Activated CD4-positive, alpha-beta T cell treated with anti-CD3 and anti-CD28 coated beads for 4 hours (primary cell): ENCODE results near the gene SRPK1.
"Not testable (repeated sequence)": the region's sequence is repeated elsewhere in the genome, so short reads cannot be mapped to it uniquely, and the experiment has no call there.

Experiments used
- DNase-seq, 2 donors: peaks; one replicate each; pipeline ENCODE4 v3.0.0-alpha.2; 2020

The SRPK1 gene

DNA sequence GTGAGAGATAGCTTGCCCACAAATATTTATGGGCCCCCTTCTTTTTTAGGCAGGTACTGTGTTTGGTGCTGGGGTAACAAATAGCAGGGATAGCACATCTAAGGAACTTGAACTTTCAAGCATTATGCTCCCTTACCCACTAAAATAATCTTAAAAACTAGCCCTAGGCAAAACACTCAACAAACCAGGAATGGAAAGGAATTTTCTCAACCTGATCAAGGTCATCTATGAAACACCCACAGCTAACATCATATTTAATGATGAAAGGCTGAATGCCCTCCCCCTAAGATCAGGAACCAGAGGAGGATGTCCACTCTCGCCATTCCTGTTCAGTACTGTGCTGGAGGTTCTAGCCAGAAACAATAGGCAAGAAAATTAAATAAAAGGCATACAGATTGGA, 8.7 kb upstream of the SRPK1 start:
- no peak for DNase-seq

DNA sequence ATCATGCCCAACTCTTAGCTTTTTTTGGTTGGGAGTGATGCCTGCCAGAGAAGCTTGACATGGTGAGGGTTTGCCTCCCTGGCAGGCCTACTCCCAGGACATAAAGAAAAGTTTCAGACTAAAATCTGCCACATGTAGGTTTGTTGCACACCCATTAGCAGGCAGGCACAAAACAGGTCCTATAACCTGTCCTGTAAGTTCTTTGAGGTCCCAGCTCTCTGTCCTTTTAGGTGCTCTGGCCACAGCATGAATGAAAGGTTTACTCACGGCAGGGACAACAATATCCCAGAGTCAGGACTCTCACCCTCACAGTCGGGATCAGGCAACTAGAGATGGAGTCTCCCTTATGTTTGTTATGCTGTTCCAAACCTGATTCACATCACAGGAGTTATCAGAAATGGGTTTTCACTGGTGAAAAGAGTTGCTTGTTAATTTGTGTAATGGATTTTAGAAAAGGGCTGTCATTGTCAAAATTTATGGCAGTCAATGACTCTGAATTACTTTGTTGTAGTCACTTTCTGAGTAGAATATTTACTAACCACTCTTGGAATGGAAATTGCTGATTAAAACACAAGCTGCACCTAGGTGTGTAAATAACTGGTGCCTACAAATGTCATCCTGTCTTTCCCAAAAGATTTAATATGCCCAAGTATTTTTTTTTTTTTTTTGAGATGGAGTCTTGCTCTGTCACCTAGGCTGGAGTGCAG, 5.8 kb upstream of the SRPK1 start:
- no peak for DNase-seq

DNA sequence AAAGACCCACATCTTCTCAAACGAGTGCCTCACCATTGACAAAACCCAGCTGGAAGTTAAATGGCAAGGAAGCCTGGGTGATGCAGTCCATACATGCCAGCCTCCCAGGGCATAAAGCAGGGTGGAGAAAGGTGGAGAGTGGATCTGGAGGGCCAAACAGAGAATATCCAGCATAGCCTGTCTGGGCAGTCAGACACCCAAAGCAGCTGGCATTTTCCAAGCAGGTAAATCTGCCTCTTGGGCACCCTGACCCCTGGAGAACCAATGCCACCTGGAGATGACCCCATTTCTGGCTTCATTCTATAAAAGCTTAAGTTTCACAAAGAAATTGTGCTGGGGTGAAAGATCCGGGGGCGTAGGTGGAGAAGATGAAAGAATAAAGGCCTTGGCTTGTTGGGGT, 5.1 kb upstream of the SRPK1 start:
- DNase-seq = no peak

DNA sequence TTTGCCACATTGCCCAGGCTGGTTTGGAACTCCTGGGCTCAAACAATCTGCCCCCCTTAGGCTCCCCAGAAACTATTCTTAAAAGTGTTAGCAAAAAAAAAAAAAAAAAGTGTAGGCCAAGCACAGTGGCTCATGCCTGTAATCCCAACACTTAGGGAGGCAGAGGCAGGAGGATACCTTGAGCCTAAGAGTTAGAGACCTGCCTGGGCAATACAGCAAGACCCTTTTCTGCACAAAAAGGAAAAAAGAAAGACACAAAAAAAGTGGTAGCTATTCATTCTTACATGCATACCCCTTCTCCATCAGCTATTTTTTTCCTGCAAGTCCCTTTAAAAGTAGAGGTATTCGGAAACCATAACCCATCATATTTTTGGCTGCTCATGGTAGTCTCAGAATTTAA, 3.2 kb upstream of the SRPK1 start:
- DNase-seq = no peak

DNA sequence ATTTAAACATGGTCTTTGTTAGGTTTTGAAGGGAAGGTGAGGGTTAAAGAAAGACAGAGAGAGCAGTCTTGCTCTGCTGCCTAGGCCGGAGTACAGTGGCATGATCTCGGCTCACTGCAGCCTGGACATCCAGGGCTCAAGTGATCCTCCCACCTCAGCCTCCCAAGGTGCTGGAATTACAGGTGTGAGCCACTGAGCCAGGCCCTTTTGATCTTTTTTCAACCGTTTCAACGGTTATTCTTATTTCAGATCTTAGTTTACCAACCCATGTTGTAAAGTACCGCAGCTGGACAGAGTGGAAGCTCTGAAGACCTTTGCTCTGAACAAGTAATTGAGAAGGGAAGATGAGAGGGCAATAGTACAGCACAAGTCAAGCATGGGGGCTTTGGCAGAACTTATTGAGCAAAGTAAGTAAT, 1.2 kb upstream of the SRPK1 start:
- no peak for DNase-seq

DNA sequence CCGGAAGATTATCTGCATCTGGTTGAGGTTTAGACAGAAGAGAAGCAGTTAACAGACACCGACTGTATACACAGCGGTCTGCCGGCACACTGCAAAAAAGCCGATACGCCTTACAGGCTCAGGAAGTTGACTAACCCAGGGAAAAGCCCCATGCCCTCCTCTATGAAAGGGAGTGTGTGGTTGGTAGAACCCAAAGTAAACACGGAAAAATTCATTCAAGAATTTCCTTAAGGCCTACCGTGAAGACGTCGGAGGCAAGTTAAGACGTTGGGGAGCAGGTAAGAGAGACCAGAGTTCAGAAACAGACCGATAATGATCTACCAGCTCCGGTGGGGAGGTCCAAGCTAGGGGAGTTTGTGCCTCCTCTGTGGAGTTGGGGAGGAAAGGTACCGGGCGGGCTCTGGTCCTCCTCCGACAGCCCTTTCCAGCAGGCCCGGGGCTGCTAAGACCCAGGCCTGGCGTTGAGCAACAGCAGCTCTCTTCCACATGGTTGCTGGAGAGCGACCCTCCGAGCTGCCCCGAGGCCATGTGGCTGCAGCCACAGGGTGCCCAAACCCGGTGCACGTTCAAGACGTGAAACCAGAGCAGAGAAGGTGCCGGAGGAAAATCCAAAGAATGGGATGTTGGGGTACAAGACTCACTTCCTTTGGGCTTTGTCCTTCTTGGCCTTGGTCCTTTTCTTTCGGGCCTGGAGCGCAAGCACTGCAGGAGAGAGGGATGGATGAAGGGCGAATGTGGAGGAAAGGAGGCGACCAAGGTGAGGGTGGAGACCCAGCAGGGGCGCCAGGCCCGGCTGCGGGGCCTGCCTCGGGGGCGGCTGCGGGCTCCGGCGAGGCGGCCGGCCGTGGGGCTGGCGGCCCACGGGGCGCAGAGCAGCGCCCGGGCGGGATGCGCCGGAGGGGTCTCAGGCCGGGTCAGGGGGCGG, 809 bp downstream of the SRPK1 start:
- peak; percentile 59 to 64 for DNase-seq

DNA sequence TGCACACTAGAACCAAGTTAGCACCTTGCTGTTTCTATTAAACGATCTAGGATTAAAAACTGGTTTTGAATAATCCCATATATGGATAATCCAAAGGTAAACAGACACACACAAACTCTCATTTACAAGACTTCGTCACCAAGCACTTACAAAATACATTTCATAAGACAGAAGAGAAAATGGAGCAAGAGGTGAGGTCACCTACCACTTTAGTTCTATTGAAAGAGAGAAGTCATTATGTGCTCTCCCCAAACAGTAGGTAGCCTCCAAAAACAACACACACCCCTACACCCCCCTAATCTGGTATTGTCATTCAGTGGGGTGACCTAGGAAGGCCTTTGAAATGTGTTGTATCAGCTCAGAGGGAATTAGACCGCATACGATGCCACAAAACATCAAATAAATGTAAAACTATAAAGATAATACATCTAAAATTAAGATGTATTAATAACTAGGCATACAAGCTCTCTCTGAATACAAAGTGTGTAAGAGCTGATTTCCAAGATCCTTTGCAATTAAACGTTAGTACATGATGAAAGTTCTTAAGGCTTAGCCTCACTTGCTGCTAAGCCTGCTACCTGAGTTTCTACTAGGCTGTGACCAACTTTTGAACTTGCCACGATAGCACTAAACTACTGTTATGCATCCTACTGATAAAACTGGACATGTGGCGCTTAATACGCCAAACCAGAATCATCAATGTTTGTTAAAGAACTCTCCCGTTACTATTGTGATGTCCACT, 1.6 kb downstream of the SRPK1 start:
- DNase-seq = no peak

DNA sequence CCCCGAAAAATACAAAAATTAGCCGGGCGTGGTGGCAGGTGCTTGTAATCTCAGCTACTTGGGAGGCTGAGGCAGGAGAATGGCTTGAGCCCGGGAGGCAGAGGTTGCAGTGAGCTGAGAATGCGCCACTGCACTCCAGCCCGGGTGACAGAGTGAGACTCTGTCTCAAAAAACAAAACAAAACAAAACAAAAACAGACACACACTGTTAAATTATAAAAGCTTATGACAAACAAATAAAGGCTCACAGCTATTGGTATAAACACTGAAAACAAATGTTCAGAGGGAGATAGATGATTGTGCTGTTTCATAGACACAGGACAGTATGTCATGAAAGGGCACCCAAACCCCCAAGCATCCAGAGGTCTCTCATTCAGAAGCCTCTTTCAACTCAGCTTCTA, 4.0 kb downstream of the SRPK1 start:
- DNase-seq = not testable (repeated sequence)

DNA sequence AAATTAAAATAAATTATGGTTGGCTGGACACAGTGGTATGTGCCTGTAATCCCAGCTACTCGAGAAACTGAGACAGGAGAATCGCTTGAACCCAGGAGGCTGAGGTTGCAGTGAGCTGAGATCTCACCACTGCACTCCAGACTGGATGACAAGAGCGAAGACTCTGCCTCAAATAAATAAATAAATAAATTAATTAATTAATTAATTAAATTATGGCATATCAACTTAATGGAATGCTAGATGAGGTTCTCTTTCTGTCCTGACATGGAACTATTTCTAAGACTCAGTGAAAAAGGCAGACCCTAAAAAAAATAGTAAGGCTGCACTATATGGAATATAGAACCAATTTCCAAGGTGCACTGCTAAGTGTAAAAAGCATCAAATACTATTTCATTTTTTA, 4.8 kb downstream of the SRPK1 start:
- no peak for DNase-seq

DNA sequence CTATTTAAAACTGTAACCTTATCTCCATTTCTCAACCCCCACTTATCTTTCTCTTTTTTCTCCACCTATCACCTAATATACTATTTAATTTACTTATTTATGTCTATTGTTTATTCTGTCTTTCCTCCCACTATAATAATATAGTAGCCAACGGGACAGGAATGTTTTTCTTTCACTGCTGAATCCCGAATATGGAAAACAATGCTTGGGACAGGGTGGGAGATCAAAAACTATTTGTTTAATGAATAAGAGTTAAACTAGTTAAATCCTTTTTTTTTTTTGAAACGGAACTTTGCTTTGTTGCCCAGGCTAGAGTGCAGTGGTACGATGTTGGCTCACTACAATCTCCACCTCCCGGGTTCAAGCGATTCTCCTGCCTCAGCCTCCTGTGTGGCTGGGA, 6.4 kb downstream of the SRPK1 start:
- DNase-seq = no peak

DNA sequence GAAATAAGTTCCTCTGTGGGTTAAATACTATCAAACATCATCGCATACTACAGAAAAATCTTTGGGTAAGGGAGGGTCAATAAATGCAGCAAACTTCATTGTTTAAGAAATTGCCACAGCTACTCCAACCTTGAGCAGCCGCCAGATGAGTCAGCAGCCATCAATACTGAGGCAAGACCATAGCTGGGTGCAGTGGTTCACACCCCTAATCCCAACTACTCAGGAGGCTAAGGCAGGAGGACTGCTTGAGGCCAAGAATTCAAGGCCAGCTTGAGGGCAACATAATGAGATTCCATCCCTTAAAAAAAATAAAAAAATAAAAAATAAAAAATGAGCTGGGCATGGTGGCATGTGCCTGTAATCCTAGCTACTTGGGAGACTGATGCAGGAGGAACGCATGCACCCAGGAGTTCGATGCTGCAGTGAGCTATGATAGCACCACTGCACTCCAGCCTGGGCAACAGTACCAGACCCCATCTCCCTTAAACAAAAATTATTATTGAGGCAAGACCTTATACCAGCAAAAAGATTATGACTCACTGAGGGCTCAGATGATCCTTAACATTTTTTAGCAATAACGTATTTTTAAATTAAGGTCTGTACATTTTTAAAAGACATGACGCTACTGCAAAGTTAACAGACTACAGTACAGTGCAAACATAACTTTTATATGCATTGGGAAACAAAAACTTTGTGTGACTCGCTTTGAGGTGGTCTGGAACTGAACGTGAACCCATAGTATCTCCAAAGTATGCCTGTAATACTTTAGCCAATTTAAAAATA, 8.8 kb downstream of the SRPK1 start:
- DNase-seq = no peak

DNA sequence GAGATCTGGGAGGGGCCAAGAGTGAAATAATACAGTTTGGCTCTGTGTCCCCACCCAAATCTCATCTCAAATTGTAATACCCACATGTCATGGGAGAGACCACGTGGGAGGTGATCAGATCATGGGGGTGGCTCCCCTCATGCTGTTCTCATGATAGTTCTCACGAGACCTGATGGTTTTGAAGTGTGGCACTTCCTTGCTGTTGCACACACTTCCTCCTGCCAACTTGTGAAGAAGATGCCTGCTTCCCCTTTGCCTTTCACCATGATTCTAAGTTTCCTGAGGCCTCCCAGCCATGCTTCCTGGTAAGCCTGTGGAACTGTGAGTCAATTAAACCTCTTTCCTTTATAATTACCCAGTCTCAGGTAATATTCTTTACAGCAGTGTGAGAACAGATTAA, 11.3 kb downstream of the SRPK1 start:
- not testable (repeated sequence) for DNase-seq

DNA sequence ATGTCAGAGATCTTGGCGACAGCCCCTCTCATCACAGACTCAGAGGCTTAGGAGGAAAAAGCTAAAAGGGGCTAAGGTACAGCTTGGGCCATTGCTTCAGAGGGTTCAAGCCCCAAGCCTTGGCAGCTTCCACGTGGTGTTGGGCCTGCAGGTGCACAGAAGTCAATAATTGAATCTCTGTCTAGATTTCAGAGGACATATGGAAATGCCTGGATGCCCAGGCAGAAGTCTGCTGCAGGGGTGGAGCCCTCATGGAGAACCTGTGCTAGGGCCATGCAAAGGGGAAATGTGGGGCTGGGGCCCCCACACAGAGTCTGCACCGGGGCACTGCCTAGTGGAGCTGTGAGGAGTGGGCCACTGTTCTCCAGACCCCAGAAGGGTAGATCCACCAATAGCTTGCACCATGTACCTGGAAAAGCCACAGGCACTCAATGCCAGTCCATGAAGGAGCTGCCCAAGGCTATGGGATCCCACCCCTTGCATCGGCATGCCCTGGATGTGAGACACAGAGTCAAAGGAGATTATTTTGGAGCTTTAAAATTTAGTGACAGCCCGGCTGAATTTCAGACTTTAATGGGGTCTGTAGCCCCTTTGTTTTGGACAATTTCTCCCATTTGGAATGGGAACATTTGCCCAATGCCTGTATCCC, 12.0 kb downstream of the SRPK1 start:
- DNase-seq = not testable (repeated sequence)

DNA sequence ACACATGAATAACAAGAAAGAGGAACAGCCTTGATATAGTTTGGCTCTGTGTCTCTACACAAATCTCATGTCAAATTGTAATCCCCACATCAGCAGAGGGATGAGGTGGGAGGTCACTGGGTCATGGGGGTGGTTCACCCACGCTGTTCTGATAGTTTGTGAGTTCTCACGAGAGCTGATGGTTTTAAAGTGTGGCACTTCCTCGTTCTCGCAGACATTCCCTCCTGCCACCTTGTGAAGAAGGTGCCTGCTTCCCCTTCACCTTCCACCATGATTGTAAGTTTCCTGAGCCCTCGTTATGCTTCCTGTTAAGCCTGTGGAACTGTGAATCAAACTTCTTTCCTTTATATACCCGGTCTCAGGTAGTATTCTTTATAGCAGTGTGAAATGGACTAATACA, 13.1 kb downstream of the SRPK1 start:
- DNase-seq = no peak

DNA sequence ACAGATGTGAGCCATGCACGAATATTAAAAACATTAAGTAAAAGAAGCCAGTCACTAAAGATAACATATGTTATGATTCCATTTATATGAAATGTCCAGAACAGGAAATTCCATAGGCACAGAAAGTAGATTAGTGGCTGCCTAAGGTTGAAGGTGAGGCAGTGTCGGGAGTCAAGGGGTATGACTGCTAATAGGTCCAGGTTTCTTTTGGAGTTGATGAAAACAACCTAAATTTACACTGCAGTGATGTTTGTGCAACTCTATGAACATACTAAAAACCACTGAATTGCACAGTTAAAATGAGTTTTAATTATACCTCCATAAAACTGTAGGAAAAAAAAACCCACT, 14.4 kb downstream of the SRPK1 start:
- no peak for DNase-seq

DNA sequence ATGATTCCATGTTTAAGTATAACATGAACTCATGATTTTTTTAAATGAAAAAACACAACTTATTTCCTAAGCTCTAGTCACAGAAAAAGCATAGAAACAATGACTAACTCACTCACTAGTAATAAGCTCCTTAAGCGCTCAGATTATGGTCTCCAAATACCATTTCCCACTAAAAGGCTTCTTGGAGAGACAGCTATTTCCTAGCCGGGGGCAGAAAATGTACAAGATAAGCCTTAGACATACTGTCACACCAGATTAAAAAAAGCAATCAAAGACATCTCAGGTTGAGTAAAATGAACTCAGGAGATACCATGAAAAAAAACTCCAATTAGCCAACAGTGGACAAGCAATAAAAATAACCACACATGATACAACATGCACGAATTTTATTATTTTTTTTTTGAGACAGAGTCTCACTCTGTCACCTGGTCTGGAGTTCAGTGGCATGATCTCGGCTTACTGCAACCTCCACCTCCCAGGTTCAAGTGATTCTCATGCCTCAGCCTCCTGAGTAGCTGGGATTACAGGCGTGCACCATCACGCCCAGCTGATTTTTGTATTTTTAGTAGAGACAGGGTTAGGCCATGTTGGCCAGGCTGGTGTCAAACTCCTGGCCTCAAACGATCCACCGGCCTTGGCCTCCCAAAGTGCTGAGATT, 14.9 kb downstream of the SRPK1 start:
- no peak for DNase-seq

DNA sequence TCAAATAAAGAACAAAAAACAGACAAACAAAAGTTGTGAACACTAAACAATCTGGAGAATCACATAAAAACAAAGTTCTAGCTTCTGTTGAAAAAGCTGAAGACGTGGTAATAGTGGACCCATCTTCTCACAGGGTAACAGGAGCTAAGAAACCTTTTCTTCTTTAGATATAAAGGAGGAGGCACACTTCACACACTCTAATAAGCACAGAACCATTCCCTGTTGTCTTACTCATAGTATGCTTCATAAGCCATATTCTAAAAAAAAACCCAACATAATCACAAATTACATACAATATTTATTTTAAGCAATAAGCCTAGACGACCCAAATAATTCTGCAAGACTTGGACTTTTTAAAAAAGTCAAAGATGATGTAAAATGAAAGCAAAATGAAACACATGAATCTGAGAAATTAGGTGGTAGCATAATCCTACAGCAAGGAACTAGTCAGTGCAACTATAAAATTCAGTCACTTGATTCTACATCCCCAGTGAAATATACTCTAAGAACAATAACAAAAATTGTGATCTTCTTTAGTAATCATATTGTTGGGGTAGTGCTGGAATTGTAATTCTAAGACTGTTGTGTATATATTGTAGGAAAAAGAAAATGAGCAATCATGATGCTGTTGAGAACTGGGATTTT, 15.6 kb downstream of the SRPK1 start:
- no peak for DNase-seq

DNA sequence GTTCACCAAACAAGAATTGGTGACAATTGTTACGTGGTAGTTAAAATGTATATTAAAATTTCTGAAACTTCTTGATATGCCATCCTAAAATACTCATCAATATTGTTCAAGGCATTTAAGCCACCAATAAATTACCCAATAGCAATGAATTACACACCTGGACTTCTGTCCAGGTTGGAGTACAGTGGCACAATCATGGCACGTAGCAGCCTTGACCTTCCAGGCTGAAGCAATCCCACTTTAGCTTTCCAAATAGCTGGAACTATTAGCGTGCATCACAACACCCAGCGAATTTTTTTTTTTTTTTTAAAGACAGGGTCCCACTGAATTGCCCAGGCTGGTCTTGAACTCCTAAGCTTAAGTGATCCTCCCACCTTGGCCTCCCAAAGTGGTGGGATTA, 17.2 kb downstream of the SRPK1 start:
- DNase-seq = no peak

DNA sequence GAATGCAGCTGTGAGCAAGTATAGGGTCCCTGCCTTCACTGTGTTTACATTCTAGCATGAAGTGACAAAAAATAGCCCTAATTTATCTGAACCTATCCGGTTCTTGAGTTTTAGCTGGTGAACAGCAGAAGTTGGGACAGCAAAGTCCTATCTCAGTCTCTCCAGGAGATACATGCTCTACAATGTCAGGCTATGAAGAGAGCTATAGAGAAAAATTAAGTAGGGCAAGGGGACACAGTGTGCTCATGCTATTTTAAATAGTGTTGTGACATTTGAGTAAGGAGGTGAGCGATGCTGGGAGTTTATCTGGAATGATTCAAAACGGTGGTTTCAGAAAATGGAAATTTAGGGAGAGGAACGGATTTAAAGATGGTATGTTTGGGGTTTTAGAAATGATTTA, 20.4 kb downstream of the SRPK1 start:
- DNase-seq = no peak

DNA sequence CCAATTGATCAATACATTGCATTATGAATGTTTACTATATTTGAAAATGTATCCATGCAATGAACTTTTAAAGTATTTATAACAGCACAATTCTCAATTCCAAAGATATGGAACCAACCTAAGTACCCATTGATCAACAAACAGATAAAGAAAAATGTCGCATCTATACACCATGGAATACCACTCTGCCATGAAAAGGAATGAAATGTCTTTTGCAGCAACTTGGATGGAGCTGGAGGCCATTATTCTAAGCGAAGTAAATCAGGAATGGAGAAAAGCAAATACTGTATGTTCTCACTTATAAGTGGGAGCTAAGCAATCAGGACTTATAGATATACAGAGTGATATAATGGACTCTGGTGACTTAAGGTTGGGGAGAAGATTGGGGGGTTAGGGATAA, 22.9 kb downstream of the SRPK1 start:
- DNase-seq = no peak

DNA sequence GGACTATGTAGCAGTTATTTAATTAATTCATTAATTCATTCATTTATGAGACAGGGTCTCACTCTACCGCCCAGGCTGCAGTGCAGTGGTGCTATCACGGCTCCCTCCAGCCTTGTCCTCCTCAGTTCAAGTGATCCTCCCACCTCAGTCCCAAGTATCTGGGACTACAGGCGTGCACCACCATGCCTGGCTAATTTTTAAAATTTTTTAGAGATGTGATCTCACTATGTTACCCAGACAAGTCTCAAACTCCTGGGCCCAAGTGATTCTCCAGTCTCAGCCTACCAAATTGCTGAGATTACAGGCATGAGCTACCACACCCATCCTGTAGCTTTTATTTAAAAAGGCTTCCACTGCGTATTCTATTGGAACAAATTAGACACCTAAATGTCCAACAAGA, 23.4 kb downstream of the SRPK1 start:
- DNase-seq = no peak
